GM21447 (cell line): ENCODE measurements around the gene GDPD3.
"Not testable (repeated sequence)": the region's sequence is repeated elsewhere in the genome, so short reads cannot be mapped to it uniquely, and the experiment has no call there.

Experiments used
- ATAC-seq: cut with Tn5 transposase; IDR thresholded peaks from one replicate; pipeline ENCODE4 v1.9.1; 2021; ENCODE audit not compliant: unreplicated experiment

Gene GDPD3

DNA sequence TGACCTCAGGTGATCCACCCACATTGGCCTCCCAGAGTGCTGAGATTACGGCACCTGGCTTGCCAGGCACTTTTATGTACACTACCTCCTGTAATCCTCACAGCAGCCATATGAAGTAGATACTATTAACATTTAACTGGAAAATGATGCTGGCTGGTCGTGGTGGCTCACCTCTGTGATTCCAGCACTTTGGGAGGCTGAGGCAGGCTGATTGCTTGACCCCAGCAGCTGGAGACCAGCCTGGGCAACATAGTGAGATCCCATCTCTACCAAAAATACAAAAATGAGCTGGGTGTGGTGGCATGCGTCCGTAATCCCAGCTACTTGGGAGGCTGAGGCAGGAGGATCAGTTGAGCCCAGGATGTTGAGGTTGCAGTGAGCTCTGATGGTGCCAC, 11.6 kb upstream of the GDPD3 start:
- ATAC-seq: no peak

DNA sequence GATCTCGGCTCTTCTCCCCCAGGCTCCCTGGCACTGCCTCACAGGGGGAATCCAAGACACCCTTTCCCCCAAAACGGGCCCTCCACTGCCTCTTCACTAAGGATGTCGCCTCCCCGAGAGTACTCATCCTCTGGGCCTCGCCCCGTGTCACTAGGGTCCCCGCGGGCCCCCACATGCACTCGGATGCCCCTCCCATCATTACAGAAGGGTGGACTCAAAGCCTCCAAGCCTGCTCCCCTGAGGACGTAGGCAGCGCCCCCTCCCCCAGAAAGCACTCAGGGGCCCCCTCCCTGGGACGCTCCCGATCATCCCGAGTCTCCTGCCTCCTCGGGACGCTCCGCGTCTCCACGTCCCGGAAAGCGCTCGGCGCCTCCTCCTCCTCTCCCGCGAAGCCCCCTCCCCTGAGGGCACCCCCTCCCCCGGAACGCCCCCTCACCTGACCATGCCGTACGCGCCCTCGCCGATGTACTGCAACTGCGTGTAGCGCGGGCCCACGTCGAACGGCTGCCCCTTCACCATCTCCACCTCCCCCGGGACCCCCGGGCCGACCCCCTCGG, 9.3 kb upstream of the GDPD3 start:
- no peak for ATAC-seq

DNA sequence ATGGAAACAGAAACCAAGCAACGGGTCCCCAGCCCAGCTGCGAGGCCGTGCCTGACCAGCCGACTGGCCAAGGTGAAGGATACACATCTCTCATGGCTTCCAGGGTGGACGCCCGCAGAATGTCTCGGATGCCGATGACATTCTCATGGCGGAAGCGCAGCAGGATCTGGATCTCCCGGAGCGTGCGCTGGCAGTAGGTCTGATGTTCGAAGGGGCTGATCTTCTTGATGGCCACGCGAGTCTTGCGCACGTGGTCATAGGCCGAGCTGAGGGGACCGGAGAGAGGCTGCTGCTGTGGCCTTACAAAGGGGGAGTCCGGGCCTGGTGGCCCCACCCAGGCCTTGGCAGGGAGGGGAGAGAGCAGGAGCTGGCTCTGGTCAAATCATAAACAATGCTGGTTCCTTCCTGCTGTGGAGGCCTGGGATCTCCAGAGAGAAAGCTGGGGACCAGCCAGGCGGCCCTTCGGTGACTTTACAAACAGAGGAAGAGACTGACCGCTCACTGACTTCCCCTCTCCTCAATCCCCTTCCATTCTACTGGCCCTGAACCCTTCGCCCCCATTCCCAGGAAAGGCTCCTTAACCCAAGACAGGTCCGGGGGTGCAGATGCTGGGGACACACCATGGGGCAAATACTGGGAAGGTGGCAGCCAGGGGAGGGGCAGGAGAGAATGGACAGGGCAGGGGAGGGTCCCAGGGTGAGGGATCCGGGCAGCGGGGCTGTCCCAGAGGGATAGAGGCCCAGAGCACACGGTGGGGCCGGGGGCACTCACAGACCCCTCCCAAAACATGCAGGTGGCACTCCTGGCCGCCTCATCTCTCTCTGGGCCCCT, 8.6 kb upstream of the GDPD3 start:
- no peak for ATAC-seq

DNA sequence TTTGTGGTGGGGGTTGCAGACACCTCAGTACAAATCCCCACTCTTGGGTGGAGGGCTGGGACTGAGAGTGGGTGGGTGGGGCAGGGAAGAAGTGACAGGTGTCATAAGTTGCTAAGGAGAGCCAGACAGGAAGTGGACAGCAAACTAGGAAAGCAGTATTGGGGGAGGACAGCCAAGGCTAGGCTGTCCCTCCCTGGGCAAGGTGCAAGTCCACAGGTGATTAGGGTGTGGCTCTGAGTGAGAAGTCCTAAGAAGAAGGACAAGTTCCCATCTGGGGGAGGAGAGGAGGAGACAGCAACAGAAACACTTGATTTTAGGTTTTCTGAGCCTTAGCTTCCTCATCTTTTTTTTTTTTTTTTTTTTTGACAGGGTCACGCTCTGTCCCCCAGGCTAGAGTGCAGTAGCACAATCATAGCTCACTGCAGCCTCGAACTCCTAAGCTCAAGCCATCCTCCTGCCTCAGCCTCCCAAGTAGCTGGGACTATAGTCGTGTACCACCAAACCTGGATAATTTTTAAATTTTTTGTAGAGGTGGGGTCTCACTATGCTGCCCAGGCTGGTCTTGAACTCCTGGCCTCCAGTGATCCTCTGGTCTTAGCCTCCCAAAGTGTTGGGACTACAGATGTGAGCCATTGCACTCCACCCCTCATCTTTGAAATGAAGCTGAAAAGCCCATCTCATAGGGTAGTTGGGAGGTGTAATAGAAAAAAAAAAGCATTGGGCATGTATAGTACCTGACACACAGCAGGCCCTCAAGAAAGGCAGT, 7.2 kb upstream of the GDPD3 start:
- no peak for ATAC-seq

DNA sequence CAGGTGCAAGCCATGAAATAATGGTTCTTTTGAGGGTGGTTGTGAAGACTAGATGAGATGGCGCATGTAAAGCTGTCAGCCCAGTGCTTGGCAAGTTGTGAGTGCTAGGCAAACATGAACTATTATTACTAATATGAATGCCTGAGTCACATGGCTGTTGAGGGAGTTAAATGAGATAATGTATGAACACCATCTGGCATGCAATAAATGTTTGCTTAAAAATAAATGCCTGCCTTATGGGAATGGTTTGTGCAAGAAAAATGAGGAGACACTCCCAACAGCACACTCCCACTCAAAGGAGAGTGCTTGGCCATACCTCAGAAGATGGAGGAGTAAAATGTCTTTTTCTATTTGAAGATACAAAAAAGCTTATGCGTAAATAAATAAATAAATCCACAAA, 6.1 kb upstream of the GDPD3 start:
- ATAC-seq: no peak

DNA sequence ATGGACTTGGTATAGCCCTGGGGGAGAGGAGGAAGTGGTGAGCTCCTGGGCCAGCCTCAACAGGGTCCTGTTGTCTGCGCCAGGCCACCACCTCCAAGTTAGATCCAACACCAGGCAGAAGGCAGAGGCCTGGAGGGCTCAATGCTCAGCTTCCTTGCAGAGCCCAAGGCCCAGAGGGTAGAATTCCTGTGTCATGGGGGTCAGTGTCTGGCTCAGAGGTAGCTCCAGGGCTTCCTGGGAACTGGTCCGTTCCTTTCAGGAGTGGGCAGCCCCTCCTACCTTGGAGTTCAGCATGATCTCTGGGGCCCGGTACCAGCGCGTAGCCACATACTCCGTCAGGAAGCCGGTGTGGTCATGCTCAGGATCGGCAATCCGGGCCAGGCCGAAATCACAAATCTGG, 4.4 kb upstream of the GDPD3 start:
- ATAC-seq: no peak

DNA sequence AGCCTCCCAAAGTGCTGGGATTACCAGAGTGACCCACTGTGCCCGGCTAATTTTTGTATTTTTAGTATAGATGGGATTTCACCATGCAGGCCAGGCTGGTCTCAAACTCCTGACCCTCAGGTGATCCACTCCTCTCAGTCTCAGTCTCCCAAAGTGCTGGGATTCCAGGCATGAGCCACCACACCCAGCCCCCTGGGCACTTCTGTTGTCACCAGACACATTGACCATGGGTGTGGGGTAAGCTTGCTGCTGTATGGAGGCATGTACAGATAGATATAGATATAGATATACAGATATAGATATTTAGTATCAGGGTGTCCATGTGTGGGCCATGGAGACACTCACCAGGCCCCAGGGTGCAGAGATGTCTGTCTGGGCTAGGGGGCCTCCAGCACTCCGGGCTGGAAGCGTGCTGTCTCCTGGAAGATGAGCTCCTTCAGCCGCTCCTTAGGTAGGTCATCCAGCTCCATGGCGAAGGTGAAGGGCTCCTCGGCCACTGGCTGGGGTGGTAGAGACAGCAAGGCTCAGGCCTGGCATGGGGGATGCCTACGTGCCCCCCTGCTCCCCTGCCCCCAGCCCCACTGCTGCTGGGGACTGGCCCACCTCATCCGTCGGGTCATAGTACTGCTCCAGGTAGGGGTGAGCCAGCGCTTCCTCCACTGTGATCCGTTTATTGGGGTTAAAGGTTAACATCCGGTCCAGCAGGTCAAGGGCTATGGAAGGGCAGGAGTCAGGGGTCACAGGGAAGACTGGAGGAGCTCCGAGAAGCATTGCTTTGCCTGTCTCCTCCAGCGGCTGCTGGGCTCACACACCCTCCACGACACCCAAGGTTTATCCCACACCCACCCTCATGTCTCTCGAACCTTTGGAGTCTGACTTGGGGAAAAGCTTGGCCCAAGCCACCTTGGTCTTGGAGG, 3.2 kb upstream of the GDPD3 start:
- no peak for ATAC-seq

DNA sequence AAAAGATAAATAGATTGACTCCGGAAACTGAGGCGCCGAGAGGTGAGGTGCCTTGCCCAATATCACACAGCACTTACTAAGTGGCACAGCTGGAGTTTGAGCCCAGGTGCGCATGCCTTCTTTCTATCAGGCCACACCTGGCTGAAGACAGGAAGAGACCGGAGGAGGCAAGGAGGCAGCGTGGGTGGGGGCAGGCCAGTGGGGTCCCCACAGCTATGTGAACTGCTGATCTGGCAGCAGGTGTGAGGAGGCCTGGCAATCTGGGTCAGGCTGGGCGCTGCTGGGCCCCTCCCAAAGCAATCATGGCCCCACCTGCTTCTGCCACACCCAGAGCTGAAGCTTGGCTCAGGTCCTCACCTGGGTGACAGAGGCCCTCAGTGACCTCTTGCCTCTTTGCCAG, 1.9 kb upstream of the GDPD3 start:
- ATAC-seq: no peak

DNA sequence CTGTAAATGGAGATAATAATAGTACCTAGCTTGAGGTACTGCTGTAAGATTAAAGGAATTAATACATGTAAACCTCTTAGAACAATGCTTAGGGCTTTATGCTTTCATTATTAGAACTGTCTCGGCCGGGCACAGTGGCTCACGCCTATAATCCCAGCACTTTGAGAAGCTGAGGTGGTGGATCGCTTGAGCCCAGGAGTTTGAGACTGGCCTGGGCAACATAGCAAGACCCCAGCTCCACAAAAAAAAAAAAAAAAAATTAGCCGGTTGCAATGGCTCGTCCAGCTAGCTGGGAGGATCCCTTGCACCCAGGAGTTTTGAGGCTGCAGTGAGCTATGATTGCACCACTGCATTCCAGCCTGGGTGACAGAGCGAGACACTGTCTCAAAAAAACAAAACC, 1.5 kb upstream of the GDPD3 start:
- not testable (repeated sequence) for ATAC-seq

DNA sequence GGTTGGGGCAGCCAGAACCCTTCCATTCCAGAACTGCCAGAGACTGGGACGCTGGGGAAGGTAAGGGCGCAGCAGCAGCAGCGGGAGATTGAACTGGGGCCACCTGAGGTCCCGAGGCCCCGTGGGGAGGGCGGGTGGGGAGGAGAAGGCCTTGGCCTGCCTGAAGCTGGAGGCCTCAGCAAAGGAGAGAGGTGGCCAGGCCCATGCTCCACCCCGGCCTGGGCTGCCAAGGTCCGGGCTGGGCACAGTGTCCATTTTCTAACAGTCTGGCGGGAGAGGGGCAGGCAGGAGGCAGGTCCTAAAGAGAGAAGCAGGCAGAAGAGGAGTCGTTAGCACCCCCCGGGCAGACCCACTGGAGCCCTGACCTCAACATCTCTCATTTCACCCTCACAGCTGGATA, 1.1 kb upstream of the GDPD3 start:
- ATAC-seq: no peak

DNA sequence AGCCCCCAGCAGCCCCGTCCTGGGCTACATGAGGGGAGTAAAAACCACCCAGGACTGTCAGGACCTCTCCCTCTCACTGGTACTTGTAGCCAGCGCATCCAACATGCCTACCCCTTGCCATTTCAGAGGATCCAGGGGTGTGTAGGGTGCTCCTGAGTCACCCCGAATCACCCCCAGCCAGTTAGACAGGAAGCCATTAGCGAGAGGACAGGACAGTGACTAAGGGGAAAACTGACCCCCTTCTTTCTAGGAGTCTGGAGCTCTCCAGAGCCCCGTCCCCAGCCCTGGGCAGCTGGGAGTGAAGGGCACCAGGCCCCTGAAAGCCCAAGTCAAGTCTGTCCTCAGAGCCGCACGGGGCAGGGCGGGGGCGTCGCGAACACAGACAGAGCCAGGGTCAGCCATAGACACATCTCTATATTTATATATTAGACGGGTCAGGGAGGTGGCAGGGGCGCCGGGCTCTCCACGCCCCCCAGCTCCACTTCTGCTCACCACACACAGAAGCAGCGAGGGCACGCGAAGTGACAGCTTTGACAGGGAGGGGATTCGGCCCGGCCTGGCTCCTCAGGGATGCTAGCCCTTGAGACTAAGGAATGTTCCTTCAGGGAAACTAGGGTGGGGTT, 485 bp upstream of the GDPD3 start:
- ATAC-seq: no peak

DNA sequence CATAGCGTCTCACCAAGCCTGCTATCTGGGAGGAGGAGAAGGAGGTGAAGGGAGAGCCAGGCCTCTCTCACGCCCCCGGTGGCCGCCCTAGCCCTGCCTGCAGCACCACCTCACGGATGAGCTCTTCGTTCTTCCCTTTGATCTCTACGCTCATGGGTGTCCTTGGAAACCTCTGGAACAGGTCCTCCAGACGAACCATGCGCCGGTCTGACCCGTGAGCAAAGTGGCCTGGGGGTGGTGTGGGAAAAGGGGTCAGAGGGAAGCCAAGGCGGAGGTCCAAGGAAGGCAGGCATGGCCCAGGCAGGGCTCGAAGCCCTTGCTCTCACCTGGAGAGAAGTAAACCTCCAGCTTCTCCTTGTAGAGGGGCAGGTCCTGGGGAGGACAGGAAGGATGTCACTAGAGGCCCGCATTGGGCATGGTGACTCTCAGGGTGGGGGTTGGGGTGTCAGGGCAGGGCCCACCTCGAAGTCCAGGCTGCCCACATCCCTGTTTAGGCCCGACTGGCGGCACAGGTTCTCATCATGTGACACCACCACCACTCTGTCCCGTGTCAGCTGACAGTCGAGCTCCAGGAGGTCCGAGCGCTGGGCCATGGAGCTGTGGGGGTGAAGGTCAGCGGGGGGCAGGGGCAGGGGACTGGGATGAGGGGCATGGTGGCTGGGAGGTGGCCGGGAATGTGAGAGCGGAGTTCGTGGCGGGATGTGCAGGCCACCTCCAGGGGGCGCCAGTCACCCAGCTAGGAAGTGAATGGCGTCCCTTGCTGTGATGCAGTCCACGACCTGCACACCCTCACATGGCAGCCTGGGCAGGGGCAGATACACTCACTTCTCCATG, 923 bp downstream of the GDPD3 start:
- ATAC-seq: no peak

DNA sequence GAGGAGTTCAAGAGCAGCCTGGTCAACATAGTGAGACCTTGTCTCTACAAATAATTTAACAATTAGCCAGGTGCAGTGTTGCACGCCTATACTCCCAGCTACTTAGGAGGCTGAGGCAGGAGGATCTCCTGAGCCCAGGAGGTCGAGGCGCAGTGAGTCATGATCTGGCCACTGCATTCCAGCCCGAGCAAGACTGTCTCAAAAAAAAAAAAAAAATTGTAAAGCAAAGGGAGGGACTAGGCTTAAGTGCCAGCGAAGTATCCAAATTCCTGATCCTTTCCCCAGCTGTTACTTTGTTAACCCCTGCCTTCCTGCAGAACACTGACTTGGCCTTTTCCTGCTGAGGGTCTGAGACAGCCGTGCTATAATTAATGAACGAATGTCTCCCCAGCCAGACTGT, 2.7 kb downstream of the GDPD3 start:
- no peak for ATAC-seq

DNA sequence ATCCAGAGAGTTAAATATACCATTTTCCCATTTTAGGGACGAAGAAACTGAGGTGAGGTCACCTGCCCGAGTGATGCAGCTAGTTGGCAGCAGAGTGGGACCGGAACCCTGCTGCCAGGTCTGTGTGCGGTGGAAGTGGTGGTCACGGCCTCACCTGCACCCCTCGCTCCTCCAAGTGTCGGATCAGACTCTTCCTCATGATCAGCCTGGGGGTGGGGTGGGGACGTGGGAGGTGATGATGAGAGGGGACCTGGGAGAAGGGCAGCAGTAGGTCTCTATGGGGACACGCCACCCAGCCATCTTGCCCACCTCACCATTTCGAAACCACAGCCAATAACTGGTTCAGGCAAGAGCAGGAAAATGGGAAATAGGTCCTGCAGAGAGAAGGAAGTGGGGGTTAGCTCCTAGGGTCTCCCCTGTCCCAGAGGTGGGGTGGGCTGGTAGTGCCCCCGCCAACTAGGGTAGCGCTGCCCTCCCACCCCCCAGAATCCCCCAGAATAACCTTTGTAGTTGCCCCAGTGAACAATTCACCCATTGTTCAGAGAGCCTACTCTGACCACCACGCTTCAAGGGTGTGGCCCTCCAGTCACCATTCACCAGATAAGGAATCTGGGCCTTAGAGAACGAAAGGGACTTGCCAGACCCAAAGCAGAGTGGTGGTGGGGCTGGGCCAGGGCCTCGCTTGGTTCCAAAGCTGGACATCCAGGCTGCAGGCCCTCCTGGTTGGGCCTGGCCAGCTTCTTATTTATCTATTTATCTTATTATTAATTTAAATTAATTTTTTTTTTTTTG, 5.1 kb downstream of the GDPD3 start:
- ATAC-seq: no peak

DNA sequence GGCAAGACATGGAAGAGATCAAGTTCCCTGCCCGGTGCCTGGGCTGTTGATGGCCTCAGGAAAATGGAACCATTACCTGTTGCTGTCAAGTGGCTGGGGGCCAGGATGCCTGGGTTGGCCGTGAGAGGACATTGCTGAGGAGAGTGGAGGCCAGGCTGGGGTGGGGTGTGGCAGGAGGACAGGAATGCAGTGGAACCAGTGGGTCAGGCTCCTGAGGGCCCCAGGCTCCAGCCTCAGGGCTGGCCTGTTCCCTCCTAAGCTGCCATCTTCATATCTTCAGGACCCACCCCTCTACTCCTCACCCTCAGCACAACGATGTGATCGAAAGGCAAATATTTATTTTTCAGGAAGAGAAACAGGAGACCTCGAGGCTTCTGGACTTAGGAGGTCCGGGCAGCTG, 8.8 kb downstream of the GDPD3 start:
- no peak for ATAC-seq

DNA sequence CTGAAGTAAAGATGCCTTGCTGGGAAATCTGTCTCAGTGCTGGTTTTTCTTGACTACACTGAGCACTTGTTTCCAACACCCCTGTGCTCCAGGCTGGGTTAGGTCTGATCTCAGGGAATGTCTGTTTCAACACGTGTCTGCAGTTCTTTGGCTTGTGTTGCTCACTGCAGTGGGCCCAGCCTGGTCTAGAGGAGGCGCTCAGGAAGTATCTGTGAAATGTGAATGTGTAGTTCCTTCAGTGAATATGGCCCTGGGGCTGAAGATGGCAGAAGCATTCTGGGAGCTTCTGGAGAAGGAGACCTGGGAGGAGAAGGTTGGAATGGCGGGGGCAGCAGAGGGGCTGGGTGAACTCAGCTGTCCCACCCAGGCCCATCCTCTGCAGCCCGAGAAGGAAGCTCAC, 9.2 kb downstream of the GDPD3 start:
- ATAC-seq: no peak

DNA sequence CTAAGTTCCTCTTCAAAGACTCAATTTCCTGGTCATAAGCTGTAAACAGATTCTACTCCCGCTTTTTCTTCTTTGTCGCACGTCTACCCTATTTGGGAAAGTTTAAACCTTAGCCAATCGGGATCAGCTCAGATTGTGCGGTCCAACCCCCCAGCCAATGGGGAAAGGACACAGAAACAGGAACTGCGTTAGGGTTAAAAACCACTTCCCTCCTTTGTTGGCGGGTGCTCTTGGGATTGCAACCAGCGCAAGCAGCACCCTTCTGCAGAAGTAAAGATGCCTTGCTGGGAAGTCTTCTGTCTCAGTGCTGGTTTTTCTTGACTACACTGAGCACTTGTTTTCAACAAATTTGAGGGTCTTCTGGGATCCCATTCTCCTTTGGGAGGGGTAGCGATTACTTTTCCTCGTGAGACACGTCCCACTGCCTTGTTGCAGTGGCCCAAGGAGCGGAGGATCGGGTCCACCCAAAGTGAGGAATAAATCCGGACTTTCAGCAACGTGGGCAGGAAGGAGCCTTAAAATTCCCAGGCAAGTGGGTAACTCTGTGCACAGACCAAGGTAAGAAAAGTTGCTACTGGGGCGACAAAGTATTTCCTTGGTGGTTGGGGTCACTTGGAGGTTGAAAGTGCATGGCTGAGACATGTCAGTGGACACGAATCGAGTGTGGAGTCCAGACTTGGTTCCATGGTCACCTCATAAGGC, 16.3 kb downstream of the GDPD3 start:
- no peak for ATAC-seq

DNA sequence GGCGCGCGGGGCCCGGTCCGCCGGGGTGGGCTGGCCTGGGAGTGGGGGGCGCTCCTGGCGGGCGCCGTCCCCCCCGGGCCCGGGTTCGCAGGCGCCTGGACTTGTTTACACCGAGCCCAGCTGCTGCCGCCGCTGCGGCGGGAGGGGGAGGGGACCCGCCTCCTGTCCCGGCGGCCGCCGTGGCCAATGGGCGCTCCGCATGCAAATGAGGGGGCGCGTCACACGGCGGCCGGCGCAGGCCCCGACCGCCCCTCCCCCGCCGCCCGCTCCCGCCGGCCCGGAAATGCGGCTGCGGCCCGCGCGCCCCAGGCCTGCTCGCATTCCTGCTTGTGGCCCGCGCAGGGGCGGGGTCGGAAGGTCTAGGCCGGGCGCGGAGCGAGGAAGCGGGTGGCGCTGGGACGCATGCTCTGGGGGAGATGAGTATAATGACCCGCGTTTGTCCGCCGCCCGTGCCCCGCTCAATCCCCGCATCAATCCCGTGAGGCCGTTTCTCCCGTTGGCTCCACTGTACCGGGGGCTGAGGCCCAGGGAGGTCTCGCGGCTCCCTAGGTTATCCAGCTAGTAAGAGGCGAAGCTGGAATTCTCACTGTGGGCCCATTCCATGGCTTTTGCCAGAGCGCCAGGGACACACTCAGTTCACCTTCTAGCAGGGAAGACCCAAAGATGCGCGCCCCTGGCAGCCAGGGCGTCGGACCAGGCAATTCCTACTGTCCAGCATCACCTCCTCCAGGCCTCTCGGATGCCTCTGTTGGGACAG, 17.1 kb downstream of the GDPD3 start, which contains the start of gene YPEL3:
TSS of gene YPEL3 (minus strand) at position 109 of the 757 bp plus-strand sequence. CDS start 731 bp downstream, outside the sequence.
- ATAC-seq: no peak
